Loucy (cell line): ENCODE results near the gene WDHD1.
"Not testable (repeated sequence)": the region's sequence is repeated elsewhere in the genome, so short reads cannot be mapped to it uniquely, and the experiment has no call there.

Experiments used
- H2AFZ ChIP-seq: fragments of 200-600 bp; sonication (generic); 2 replicates; pipeline ENCODE4 v1.6.0; 2016; ENCODE audit warnings: antibody characterized with exemption, mild to moderate bottlenecking, low read length, moderate library complexity
- H3F3A ChIP-seq: fragments of 200-600 bp; 2 replicates; pipeline ENCODE4 v1.6.0; 2016; ENCODE audit warnings: antibody characterized with exemption, low read depth, mild to moderate bottlenecking
- H3K27me3 ChIP-seq: fragments of 200-600 bp; sonication (generic); 2 replicates; pipeline ENCODE4 v1.6.1; 2014; ENCODE audit warnings: low read length, mild to moderate bottlenecking; ENCODE audit not compliant: insufficient read depth, poor library complexity, severe bottlenecking
- H3K36me3 ChIP-seq: fragments of 200-600 bp; sonication (generic); 2 replicates; pipeline ENCODE4 v1.6.1; 2016; ENCODE audit warnings: low read length; ENCODE audit not compliant: insufficient read depth
- H3K4me1 ChIP-seq: fragments of 200-600 bp; sonication (generic); 2 replicates; pipeline ENCODE4 v1.5.1; 2014; ENCODE audit warnings: low read length, mild to moderate bottlenecking; ENCODE audit not compliant: insufficient read depth, poor library complexity, severe bottlenecking
- H3K4me2 ChIP-seq: fragments of 200-600 bp; sonication (generic); 2 replicates; pipeline ENCODE4 v1.6.0; 2014; ENCODE audit warnings: antibody characterized with exemption, low read length, low read depth, mild to moderate bottlenecking; ENCODE audit not compliant: poor library complexity, severe bottlenecking
- H3K4me3 ChIP-seq: fragments of 200-600 bp; sonication (generic); 2 replicates; pipeline ENCODE4 v1.5.1; 2014; ENCODE audit warnings: low read length, mild to moderate bottlenecking, mixed read lengths; ENCODE audit not compliant: poor library complexity, severe bottlenecking
- H3K79me2 ChIP-seq: fragments of 200-600 bp; sonication (generic); 2 replicates; pipeline ENCODE4 v1.6.1; 2014; ENCODE audit warnings: low read length; ENCODE audit not compliant: insufficient read depth
- H3K9ac ChIP-seq: fragments of 200-600 bp; sonication (generic); 2 replicates; pipeline ENCODE4 v1.6.0; 2014; ENCODE audit warnings: mild to moderate bottlenecking, low read depth, low read length, moderate library complexity; ENCODE audit not compliant: poor library complexity, severe bottlenecking
- H3K9me2 ChIP-seq: fragments of 200-600 bp; sonication (generic); replicated peaks from 2 replicates; pipeline ENCODE4 v1.6.1; 2016; ENCODE audit warnings: low read depth, low read length, mixed read lengths
- H3K9me3 ChIP-seq: fragments of 200-600 bp; sonication (generic); 2 replicates; pipeline ENCODE4 v1.6.1; 2014; ENCODE audit warnings: mild to moderate bottlenecking, antibody characterized with exemption, low read length, low read depth; ENCODE audit not compliant: insufficient read depth
- H4K20me1 ChIP-seq: fragments of 200-600 bp; sonication (generic); 2 replicates; pipeline ENCODE4 v1.6.0; 2014; ENCODE audit warnings: antibody characterized with exemption, low read length, mild to moderate bottlenecking; ENCODE audit not compliant: insufficient read depth, poor library complexity, severe bottlenecking
- CTCF ChIP-seq: fragments of 200-600 bp; sonication (generic); conservative IDR thresholded peaks from 2 replicates; pipeline ENCODE4 v1.5.1; 2014; ENCODE audit warnings: mild to moderate bottlenecking, antibody characterized with exemption, low read length
- EZH2phosphoT487 ChIP-seq: fragments of 200-600 bp; IDR thresholded peaks from 2 replicates; pipeline ENCODE4 v1.6.1; 2018; ENCODE audit warnings: antibody characterized with exemption, mild to moderate bottlenecking, moderate library complexity, borderline replicate concordance

WDHD1 gene

GRCh38 chr14:54902143-54902520 is 124.8 kb downstream of the WDHD1 start:
- H3K36me3 ChIP-seq, result no peaks in the 10 kb centered on the region
- H3K4me2 ChIP-seq, result peak overlapping the region; percentile 90
- H2AFZ ChIP-seq, result peak overlapping the region; percentile 90
- peaks cover 16% of the 10 kb centered on the region for H3K4me1 ChIP-seq
- TF ChIP-seq CTCF, result no peak; the same call in 1 of the 2 replicates
- no peaks in the 10 kb centered on the region for H3F3A ChIP-seq
- H3K9me2 ChIP-seq, result no peaks in the 10 kb centered on the region
- H3K9me3 ChIP-seq, result no peaks in the 10 kb centered on the region
- no peaks in the 10 kb centered on the region for H3K27me3 ChIP-seq
- peaks cover 17% of the 10 kb centered on the region for H3K79me2 ChIP-seq
- no peaks in the 10 kb centered on the region for H4K20me1 ChIP-seq
- H3K9ac ChIP-seq, result peak overlapping the region; percentile 77
- peak overlapping the region; percentile 84 for H3K4me3 ChIP-seq

GRCh38 chr14:54901380-54902142 is 125.3 kb downstream of the WDHD1 start:
- peak overlapping the region; percentile 90 for H3K4me2 ChIP-seq
- H4K20me1 ChIP-seq, result no peaks in the 10 kb centered on the region
- H3K9ac ChIP-seq, result peak overlapping the region; percentile 77
- no peaks in the 10 kb centered on the region for H3K36me3 ChIP-seq
- peaks cover 16% of the 10 kb centered on the region for H3K4me1 ChIP-seq
- peak overlapping the region; percentile 84 for H3K4me3 ChIP-seq
- H2AFZ ChIP-seq, result peak overlapping the region; percentile 90
- no peaks in the 10 kb centered on the region for H3F3A ChIP-seq
- H3K79me2 ChIP-seq, result peaks cover 17% of the 10 kb centered on the region
- no peak for TF ChIP-seq CTCF
- TF ChIP-seq EZH2phosphoT487, result no peak
- no peaks in the 10 kb centered on the region for H3K27me3 ChIP-seq
- no peaks in the 10 kb centered on the region for H3K9me2 ChIP-seq
- H3K9me3 ChIP-seq, result no peaks in the 10 kb centered on the region

- no peak overlapping the region for H3K4me3 ChIP-seq
- H3K9me2 ChIP-seq, result no peaks in the 10 kb centered on the region
- H3F3A ChIP-seq, result no peaks in the 10 kb centered on the region
- H4K20me1 ChIP-seq, result no peaks in the 10 kb centered on the region
- TF ChIP-seq CTCF, result no peak
- TF ChIP-seq EZH2phosphoT487, result no peak
- H3K4me2 ChIP-seq, result no peak overlapping the region
- H3K4me1 ChIP-seq, result peaks cover 22% of the 10 kb centered on the region
- no peaks in the 10 kb centered on the region for H3K36me3 ChIP-seq
- H3K9ac ChIP-seq, result no peak overlapping the region
- peaks cover 17% of the 10 kb centered on the region for H3K79me2 ChIP-seq
- no peak overlapping the region for H2AFZ ChIP-seq
- no peaks in the 10 kb centered on the region for H3K9me3 ChIP-seq
- H3K27me3 ChIP-seq, result no peaks in the 10 kb centered on the region
Observed at GRCh38 chr14:54899573-54899972, 127.3 kb downstream of the WDHD1 start.

GRCh38 chr14:54897809-54898555 is 128.9 kb downstream of the WDHD1 start:
- not testable (repeated sequence) for H3K4me2 ChIP-seq, H3K27me3 ChIP-seq, H3K9ac ChIP-seq, H3K9me2 ChIP-seq, H3K36me3 ChIP-seq, H3K4me3 ChIP-seq, H4K20me1 ChIP-seq, H3F3A ChIP-seq, H3K9me3 ChIP-seq, H2AFZ ChIP-seq
- Histone ChIP-seq H3K4me1 (peaks cover 22% of the 10 kb centered on the region), H3K79me2 (peaks cover 17% of the 10 kb centered on the region)
